ENCODE results near the gene COL16A1.

The COL16A1 gene

DNA sequence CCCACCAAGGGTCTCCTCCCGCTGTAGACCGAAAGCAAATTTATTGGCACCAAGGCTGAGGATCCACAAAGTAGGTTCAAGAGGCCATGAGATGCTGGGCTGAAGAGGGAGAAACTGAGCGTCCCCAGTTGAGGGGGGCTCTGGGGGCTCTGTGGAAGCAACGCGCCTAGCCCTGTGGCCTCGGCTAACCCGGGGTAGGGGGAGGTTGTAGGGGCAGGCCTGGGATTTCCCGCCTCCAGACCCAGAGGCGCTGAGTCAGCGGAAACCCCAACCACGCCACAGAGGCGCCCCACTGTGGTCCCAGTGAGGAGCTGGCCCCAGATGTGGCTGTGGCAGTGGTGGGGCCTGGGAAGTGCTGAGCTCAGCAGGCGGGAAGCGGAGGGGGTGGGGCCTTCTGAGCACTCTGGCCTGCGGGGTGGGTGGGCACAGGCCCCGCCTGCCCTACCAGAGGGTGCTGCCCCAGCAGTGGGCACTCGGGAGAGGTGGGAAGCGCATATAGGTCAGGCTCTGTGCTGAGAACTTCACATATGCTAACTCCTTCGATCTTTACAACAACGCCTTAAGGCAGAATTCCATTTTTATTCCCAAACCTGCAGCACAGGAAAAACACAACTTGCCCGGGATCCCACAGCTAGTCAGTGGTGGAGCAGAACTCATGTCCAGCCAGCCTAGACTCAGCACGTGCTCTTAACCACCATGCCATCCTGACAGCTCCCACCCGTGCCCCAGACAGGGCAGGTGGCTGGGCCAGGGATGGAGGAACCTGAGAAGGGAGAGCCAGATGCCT lies 1.5 kb upstream of the COL16A1 start:
- DNase-seq: peak; percentile 69

DNA sequence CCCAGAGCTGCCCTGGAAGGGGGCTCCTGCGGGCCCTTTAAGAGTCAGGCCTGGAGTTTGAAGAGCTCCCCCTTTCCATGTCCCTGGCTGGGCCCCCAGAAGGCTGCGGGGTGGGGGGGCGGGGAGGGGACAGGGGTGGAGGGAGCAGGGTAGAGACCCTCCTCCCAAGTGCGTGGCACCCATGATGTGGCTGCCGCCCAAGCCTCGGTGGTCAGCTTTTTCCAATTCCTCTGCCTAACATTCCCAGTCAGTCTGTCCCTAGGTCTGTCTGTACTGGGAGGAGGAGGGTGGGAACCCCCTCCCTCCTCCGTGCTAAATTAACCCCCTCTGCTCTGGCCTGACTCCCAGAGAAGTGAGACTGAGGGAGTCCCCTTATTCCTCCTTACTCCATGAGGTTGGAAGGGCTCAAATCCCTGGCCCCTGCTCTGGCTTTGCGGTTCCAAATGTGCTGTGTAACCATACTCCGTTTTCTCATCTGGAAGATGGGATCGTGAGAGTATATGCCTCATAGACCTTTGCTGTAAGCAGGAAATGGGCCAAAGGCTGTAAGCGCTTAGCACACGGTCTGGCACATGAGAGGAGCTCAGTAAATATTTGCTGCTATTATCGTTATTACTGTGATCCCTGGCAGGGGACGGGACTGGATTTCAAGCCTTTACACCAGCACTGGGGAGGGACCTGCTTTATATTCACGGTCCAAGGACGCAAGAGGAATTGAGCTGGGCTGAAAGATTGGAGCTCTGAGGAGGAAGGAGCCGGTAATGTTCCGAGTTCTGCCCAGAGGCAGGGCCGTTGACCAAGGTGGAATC lies 658 bp upstream of the COL16A1 start:
- no peak for DNase-seq

DNA sequence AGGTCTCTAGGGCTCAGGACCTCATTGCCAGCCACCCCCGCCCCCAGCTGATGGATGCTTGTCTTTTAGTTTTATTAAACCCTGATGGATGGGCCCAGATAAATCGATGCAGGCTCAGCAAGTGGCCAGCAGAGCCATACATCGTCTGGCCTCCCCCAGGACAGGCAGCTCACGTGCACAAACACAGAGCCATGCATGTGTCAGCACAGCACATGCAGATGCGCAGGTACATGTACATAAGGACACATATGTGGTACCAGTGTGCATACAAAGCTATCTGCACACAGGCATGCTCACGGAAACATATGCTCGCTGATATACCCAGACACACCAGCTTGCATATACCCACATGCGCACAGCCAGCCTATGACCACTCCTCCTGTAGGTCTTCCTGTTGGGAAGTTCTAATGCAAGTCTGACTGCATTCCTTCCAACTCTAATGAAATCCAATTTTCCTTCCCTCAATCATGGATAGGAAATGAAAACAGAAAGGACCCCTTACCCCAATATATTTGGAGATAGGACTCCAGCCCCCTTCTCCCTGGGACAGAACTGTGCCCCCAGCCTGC lies 897 bp downstream of the COL16A1 start:
- DNase-seq: no peak

DNA sequence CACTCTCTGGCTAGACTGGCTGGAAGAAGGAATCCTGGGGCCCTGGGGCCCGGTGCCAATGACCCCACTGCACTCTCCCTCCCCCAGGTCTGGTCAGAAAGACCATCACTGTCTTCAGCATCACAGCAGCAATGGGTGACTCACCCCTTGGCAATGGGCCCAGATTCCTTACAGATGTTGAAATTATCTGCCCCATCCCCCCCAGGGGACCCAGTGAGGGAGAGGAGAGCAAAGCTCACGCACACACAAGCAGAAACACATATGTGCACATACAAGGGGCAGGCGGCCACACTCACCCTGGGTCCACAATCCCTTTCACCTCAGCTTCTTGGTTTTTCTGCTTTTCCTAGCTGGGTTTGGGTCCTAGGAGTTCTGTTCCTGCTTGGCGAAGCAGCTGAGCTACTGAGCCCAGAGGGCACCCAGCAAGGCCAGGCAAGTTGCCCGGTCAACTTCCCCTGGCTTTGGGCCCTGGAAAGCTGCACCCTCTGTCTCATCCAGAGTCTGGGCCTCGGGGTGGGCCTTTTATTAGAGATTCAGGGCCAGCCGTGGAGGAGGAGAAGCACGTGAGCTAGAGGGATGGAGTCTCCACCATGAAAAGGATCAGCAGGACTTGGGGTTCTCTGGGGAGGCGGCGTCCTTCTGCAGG lies 2.6 kb downstream of the COL16A1 start:
- DNase-seq: no peak

DNA sequence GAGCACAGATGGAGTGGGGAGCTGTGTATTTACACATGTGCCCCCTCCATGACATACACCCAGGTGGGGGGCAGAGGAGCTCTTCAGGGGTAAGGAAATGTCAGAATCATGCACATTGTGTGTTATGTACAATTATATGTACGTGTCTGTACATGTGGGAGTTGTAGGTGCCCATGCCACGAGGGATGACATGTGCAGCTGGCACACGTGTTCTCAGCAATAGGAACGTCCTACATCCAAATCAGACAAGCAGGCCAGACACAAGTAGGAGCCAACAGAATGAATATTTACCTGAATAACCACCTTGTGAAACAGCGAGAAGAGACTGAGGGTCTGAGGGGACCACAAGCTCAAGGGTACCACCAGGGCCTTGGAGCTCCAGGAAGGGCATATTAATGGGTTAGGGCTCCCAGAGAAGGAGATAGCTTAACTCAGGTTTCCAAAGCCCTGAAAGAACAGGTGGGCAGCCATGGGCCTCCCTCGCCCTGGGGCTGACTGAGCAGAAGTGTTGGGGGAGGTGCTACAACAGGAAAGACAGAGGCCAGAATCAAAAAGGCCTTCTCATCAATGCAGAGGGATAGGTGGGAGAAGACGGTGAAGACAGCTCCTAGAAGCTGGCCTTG lies 3.2 kb downstream of the COL16A1 start:
- DNase-seq: no peak

DNA sequence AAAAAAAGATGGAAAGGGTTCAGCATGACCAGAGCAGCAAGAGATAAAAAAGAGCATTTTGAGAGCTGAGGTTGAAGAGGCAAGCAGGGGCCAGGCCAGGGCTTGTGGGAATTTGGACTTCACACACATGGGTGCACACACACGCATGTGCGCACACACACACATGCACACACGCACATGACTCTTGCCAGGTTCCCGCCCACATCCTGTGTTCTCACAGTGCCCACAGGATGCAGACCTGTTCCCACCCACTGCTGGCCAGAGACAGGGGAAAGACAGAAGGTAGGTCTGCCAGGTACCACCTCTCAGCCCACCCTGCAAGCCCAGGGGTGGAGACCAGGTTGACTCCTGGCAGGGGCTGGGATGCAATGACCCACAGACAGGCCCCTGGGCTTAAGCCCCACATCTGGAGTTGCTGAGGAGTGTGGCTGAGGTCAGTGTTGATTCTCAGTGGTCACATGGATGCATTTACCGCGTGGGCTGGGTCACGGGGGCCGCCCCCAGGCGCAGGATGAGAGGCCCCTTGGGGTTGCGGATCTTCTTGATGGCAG lies 4.4 kb downstream of the COL16A1 start:
- peak; percentile 47 for DNase-seq

DNA sequence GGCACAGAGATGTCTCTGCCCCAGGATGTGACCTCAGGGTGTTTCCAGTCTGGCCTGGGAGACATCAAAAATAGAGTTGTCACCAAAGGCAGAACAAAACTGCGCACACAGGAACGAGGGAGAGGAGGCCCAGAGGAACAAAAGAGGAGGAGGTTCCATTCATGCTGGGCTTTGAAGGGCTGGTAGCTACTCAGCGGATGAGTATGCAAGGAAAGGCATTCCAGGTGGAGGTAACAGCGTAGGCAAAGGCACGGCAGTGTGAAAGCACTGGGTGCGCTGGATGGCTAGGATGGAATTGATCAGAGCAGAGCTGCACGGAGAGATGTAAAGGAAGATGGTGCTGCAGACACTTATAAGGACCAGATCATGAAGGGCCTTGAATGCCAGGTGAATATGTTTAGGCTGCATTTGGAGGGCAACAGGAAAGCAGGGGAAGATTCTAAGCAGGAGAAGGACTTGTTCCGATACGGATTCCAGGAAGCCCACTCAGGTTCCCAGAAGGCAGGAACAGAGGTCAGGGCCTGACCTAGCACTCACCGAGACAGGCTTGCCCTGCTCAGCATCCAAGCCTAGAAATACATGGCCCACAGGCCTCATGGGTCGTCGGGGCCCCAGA lies 6.3 kb downstream of the COL16A1 start:
- DNase-seq: no peak

DNA sequence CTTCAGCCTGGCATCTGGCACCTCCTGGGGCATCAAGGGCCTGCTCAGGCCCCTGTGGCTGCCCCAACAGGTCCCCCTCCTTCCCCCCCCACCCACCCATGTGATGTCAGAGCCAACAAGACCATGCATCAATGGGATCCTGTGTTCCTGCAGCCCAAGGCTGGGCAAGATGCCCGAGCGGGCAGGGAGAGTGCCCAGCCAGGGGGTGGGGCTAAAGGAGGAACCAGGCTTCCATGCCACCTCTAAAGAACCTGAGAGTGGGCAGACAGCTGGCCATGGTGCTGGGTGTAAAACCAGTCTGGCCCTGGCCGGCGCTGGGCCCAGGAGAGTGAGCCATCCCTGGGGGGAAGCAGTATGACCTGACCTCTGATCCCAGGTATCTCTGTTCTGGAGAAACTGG lies 7.6 kb downstream of the COL16A1 start:
- no peak for DNase-seq

DNA sequence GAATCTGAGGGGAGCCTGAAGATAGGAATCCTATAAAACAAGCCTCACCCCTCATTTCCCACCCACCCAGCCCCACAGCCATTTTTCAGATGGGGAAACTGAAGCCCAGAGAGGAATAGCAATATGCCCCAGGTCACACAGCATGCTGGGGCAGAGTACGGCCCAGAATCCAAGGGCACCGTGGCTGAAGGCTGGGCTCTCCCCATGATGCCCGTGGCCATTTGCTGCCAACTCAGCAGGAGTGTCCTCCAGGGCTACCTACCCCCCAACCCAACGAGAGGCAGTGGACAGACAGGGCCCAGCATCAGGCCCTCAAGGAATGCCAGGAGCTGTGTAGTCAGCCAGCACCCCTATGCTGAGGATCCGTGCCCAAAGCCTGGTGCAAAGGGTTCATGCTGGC lies 8.5 kb downstream of the COL16A1 start:
- DNase-seq: no peak

DNA sequence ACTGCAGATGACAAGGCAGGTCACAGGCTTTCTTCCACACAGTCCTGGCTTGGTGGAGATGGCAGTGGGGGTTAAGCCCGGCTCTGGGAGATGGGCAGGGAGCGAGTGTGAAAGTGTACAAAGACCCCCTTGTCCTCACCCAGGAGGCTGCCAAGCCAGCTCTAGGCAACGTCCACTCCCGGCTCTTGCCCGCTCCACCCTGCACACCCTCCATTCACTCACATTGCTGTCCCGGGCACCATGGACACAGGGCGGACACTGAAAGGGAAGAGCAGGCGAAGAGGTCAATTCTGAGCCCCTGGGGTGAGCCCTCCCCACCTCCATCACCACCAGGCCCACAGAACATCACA lies 8.9 kb downstream of the COL16A1 start:
- no peak for DNase-seq

DNA sequence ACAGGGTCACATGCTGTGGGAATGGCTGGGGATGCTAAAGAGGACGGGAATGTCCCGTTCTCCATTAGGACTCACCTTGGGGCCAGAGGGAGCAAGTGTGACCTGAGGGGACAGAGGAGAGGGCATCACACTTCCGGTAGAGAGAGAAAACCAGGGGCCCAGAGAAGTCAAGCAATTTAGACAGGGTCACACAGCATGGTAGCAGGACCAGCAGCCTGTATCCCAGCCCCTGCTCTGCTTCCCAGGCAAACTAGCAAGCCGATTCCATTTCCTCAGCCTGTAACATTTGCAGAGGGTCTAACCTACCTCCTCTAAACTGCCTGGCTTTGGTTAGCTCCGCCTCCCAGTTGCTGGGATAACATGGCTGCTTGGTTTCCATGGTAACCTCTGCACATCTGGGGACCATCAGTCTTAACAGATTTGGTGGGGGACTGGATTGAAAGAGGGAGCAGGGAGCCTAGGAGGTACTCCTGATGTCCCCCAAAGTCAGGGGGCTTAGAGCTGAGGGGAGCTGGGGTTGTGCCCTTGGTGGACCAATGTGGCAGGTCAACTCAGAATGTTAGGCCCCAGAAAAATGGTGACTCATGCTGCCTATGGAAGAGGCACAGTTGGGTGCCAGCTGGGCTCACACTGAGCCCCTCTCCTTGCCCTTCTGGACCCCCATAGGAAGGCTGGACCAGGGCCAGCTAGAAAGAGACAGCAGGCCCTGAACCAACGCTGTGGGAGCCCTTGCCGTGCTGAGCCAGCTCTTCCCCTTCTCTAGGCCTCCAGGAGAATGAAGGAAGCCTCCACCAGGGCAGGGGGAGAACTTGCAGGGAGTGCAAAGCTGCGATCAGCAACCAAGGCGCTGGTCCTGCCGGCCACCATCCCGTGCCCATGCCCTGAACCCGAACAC lies 9.5 kb downstream of the COL16A1 start:
- no peak for DNase-seq

DNA sequence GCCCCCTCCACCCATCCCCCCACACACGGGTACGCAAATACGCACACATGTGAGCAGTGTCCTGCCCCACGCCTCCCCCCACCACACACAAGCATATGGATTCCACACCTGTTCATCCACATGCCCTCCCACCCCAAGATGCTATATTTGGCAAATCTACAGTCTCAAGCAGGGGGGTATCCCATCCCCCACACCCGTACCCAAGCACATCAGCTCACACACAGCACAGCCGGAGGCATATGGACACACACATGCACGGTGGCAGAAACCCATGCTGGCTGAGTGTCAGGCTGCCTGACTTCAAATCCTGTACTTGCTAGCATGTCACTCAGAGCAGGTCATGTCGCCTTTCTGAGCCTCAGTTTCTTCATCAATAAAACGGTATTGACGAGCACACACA lies 10.6 kb downstream of the COL16A1 start:
- no peak for DNase-seq

DNA sequence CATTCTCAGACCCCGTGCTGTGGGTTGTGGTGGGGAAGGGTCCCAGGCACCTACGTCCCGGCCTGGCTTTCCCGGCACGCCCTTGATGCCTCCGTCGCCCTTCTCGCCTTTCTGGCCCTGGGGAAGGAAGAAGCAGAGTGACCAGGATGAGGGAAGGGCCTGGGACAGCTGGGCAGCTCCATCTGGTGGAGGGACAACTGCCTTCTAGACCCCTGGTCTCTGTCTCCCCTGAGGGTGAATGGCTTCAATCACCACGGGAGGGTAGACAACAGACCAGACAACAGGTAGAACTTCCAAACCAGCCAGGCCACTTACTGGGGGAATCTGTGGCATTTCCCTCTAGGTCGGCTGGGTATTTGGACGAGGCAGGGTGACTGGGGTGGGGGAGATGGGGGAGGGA lies 11.9 kb downstream of the COL16A1 start:
- DNase-seq: no peak

DNA sequence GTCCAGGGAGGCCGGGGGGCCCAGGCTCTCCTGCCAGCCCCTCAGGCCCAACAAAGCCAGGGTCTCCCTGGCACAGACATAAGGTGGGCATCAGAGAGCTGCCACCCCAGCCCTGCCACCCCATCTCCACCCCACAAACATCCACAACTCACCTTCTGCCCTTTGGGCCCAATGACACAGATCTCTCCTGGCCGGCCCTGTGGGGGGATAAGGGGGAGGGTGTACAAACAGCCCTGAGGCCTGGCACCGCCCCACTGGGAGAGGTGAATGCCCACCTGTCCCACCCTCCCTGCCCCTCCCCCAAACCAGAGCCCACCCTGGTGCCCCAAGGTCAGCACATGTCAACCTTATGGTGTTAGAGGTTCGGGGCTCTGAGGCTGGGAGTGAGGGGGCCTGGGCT lies 12.4 kb downstream of the COL16A1 start:
- no peak for DNase-seq

DNA sequence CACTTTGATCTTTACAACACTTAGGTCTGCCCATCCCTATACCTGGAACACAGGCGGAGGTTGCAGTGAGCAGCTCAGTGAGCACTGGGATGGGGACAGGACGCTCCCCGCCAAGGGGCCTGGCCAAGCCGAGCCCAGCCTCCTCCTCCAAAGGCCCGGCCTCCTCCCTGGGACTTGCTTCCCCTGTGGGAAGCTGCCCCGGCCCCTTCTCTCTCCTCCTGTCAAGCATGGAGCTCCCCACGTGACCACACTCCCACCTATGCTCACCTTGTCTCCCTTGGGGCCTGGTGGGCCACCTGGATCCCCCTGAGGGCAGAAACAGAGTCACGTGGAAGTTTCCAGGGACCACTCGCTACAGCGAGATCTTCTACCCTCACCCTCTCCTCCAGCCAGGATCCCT lies 12.9 kb downstream of the COL16A1 start:
- no peak for DNase-seq

DNA sequence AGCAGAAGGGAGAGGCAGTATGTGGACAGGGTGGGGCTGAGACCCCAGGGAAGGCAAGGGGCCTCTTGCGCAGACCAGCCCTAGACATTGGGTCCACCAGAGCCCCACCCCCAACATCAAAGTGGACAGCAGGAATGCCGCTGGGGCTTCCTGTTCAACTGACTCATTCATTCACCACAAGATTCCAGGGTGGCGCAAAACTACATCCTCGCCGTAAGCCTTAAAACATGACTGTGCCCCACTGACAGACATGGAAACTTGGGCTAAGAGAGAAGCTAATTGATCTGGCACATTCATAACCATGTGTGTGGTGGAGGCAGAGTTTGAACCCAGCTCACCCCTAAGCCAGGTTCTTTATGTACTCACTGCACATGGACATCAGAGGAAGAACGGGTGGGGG lies 14.0 kb downstream of the COL16A1 start:
- no peak for DNase-seq

DNA sequence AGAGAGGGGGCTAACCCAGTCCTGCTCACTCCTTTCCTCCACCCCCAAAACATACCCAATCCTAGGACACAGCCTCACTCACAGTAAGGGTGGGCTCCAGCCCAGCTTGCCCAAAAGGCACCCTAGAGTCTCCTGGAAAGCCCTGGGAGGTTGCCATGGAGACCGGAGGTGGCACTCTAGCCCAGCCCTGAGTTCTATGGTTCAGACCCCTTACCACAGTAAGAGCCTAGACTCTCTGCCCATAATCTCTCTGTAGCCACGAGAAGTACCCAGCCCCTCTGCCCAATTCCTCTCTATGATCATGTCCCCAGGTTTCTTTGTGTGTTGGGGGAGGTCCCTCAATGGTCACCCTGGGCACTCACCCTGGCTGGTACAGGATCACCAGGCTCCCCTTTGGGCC lies 14.4 kb downstream of the COL16A1 start:
- DNase-seq: no peak

DNA sequence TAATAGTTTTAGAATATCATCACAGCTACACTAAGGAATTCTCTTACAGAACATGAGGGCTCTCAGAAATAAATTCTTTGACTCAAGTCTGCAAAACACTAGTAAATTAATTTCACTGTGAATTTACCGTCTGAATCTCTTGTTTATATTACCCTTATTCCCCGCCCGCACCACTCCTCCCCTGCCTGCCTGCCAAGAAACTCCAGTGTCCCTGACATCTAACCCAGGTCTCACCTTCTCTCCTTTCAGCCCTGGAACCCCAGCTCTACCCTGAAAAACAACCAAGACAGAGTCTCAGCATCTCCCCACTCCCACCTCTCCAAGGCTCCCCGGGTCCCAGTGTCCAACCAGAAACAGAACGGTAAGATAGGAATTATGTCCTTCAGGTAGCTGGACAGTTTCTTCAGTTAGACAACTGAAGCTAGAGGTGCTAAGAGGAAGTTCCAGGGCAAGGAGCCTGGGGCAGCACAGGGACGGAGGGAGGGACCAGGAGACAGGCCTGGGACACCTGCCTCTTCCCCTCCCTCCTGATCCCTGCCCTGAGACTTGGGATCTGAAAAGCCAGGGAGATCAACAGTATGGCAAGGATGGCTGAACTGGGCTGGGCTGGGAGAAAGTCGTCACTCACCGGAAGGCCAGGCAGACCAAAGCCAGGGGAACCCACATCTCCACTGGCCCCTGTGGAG lies 15.4 kb downstream of the COL16A1 start:
- no peak for DNase-seq

DNA sequence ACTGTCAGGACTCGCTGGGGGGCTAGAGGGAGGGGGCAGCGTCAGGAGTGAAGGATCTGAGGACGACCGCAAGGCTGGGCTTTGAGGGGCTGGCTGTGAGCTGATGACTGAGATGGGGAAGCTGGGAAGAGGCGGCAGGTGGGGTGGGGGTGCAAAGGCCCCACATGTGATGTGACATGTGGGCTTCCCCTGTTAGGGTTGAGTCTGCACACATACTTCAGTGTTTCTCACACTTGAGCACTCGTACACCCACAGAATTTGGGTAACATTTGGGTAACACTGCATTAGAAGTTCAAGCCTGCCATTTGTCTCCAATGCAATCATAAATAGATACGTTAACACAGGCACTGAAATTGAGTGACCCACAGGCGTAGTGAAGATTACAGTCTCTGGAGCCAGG lies 16.2 kb downstream of the COL16A1 start:
- no peak for DNase-seq

DNA sequence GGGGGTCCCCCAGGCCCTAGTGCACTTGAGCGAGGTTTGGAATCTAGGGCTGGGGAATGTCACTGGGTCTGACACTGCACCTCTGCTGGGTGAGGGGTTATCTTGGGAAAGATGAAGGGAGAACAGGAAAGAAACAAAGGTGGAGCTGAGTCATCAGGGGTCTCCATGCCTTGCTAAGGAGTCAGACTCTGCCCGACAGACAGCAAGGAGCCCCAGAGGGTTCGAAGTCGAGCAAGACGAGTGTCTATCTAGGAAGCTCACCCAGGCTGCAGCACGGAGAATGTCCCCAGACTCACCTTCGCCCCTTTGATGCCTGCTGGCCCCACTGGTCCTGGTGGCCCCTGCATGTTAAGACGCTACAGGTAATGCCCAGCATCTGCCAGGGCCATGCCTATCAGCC lies 18.0 kb downstream of the COL16A1 start:
- no peak for DNase-seq

DNA sequence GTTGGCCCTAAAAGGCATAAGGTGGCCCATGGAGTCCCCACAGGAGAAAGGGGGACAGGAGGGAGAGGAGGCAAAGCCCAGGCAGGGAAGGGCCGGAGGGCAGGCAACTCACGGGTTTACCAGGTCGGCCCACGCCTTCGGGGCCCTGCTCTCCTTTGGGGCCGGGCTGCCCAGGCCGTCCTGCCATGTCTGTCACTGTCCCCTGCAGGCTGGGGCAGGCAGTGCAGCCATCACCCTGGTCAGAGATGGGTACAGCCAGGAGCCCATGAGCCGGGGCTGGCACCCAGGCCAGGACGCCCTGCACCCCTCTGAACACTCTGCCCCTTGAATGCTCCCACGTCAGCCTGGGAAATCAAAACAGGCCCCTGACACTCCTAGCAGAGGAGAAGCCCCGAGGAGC lies 19.8 kb downstream of the COL16A1 start:
- no peak for DNase-seq

All from CD4-positive, alpha-beta T cell treated with Interleukin-10 for 1 hour (primary cell).